ENCODE results near the gene DAGLB. TPM values are rescaled to one million over a fixed set of nuclear protein-coding genes. Genes with fewer than 3 reads are reported as not detected.

DAGLB gene
- total and polyA plus RNA-seq, 10 donors = 7.2 to 35.1 (median 24.6) TPM

- intact Hi-C loops (cut with DNase I; ENCODE audit: low total_unique reads) = no loop called here
- Histone ChIP-seq H3K27ac (peak overlapping the region in 7 of 8 donors; percentile 89 to 93 (median 90)), H3K4me3 (peak overlapping the region in 3 of 8 donors; percentile 61 to 90 (median 84)), H3K27me3 (replicated peaks in 1 of 7) (no peaks in the 10 kb centered on the region), H3K36me3 (peaks cover 3 to 20% (median 17%) of the 10 kb centered on the region in 6 donors), H3K9me3 (no peaks in the 10 kb centered on the region), H3K4me1 (peaks cover 11 to 46% (median 30%) of the 10 kb centered on the region in 6 donors)
- TF ChIP-seq CTCF (IDR thresholded peaks at IDR 0.05 in 8 of 11, conservative IDR thresholded peaks at IDR 0.05 in 3 of 11) (no peak), POLR2A (IDR thresholded peaks at IDR 0.05) (no peak), POLR2AphosphoS5 (IDR thresholded peaks at IDR 0.05) (no peak)
- 90 to 95% (median 93%) methylated on average over 16 of the region's 16 CpGs for WGBS, 5 donors
- DNase-seq = peak; percentile 74
Observed at GRCh38 chr7:6448943-6449543, 1.3 kb upstream of the DAGLB start.

- H3K4me1 ChIP-seq = peaks cover 11 to 64% (median 36%) of the 10 kb centered on the region in 6 donors
- intact Hi-C loops (cut with DNase I; ENCODE audit: low total_unique reads) = no loop called here
- peak overlapping the region; percentile 75 to 93 (median 90) for H3K27ac ChIP-seq
- 12 to 20% (median 13%) methylated on average over 15 to 29 of the region's 29 CpGs for WGBS, 5 donors
- peaks cover 6 to 40% (median 29%) of the 10 kb centered on the region in 6 donors for H3K36me3 ChIP-seq
- DNase-seq = peak; percentile 91
- TF ChIP-seq CTCF (IDR thresholded peaks at IDR 0.05 in 8 of 11, conservative IDR thresholded peaks at IDR 0.05 in 3 of 11) (no peak), POLR2A (IDR thresholded peaks at IDR 0.05) (no peak), POLR2AphosphoS5 (IDR thresholded peaks at IDR 0.05) (peak in 1 of 3 donors; percentile 7)
- H3K9me3 ChIP-seq = no peaks in the 10 kb centered on the region
- H3K27me3 ChIP-seq (replicated peaks in 1 of 7) = no peaks in the 10 kb centered on the region
- peak overlapping the region; percentile 61 to 94 (median 88) for H3K4me3 ChIP-seq
Observed at GRCh38 chr7:6446838-6447580, 745 bp downstream of the DAGLB start.

- Histone ChIP-seq H3K36me3 (peaks cover 6 to 56% (median 29%) of the 10 kb centered on the region in 6 donors), H3K9me3 (no peaks in the 10 kb centered on the region), H3K27me3 (replicated peaks in 1 of 7) (no peaks in the 10 kb centered on the region), H3K4me3 (no peak overlapping the region), H3K4me1 (peaks cover 11 to 87% (median 39%) of the 10 kb centered on the region in 6 donors), H3K27ac (no peak overlapping the region)
- TF ChIP-seq CTCF (IDR thresholded peaks at IDR 0.05 in 8 of 11, conservative IDR thresholded peaks at IDR 0.05 in 3 of 11) (no peak), POLR2AphosphoS5 (IDR thresholded peaks at IDR 0.05) (no peak), POLR2A (IDR thresholded peaks at IDR 0.05) (no peak)
- WGBS, 5 donors = 88 to 97% (median 95%) methylated on average over 13 of the region's 13 CpGs
- intact Hi-C loops (cut with DNase I; ENCODE audit: low total_unique reads) = no loop called here
- DNase-seq = no peak
Observed at GRCh38 chr7:6444516-6445269, 3.1 kb downstream of the DAGLB start.
